Fibroblast of pulmonary artery (primary cell): Measurements from ENCODE around the gene CD247.

Experiments
- DNase-seq: peaks from one replicate; pipeline ENCODE4 v3.0.0-alpha.2; 2010; ENCODE audit warnings: low read depth
- H3K4me3 ChIP-seq: replicated peaks from 2 replicates; pipeline ENCODE4 v1.5.1; 2011; ENCODE audit warnings: low read depth, mild to moderate bottlenecking, control low read depth, low read length, moderate library complexity
- TF ChIP-seq, protein P1 (sequence below): IDR thresholded peaks from 2 replicates; pipeline ENCODE4 v1.5.1; 2011; ENCODE audit warnings: mild to moderate bottlenecking, control low read depth, low read length, inconsistent platforms; ENCODE audit errors: missing control alignments

The CD247 gene

DNA sequence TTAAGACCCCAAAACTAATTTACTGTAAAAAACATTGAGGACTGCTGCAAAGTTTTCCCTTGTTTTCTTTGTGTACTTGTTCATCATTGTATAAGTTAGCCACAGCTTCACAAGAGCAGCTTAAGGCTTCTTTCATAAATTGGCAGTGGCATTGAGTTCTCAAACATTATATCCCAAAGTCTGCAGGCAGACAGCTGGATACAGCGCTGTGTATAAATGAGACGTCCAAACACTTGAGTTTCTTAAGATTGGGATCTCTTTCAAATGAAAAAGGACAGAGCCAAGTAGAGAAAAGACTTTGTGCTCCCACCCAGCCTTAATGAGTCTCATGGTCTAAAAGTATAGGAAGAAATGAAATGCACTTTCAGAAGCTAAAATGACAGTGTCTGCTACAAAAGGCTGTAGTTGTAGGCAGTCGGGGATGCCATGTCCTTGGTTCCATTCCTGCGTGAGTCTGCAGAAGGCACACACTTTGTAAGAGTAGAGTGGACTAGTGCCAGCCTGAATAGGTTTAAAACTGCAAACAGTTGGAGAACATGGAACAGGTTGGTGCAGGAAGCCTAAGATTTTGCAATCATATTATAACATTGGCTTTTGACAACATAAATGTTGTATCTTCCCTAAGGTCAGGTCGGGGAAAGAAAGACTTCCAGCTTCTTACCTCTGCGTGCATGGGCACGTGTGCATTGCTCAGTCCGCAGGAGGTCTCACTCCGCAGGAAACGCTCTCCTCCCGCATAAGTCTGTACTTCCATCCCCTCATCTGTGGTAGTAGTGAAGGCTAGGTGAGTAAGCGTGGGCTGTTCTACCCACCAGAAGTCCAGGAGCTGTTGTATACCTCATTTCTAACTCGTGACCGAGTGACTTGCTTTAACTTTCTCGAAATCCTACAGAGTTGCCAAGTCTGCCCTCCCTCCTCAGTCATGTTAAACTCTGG lies 94.4 kb downstream of the CD247 start:
- H3K4me3 ChIP-seq = no peak overlapping the region
- no peak for DNase-seq
- TF ChIP-seq, protein P1, sequence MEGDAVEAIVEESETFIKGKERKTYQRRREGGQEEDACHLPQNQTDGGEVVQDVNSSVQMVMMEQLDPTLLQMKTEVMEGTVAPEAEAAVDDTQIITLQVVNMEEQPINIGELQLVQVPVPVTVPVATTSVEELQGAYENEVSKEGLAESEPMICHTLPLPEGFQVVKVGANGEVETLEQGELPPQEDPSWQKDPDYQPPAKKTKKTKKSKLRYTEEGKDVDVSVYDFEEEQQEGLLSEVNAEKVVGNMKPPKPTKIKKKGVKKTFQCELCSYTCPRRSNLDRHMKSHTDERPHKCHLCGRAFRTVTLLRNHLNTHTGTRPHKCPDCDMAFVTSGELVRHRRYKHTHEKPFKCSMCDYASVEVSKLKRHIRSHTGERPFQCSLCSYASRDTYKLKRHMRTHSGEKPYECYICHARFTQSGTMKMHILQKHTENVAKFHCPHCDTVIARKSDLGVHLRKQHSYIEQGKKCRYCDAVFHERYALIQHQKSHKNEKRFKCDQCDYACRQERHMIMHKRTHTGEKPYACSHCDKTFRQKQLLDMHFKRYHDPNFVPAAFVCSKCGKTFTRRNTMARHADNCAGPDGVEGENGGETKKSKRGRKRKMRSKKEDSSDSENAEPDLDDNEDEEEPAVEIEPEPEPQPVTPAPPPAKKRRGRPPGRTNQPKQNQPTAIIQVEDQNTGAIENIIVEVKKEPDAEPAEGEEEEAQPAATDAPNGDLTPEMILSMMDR = no peak

DNA sequence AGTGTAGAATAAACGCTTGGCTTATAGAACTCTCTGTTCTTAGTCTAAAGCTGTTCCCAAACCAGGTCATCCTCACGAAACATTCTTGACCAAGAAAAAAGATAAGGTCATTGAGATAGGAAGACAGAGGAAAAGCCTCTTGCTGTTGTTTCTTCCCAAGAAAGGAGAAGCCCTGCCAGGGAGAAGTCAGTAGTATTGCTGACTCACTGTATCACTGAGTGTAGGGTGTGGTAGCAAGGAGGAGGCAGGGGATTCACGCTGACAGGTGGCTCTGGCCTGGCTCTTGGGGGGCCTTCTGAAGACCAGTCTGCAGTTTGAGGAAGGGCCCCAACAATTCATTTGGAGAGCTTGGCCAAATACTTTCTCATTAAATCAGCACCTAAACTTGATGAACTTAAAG lies 97.8 kb downstream of the CD247 start:
- TF ChIP-seq, protein P1 = no peak
- no peak overlapping the region for H3K4me3 ChIP-seq
- DNase-seq = peak; percentile 18

GRCh38 chr1:167419245-167419644 lies 99.1 kb downstream of the CD247 start:
- H3K4me3 ChIP-seq = no peak overlapping the region
- no peak for DNase-seq
- TF ChIP-seq, protein P1 = no peak

DNA sequence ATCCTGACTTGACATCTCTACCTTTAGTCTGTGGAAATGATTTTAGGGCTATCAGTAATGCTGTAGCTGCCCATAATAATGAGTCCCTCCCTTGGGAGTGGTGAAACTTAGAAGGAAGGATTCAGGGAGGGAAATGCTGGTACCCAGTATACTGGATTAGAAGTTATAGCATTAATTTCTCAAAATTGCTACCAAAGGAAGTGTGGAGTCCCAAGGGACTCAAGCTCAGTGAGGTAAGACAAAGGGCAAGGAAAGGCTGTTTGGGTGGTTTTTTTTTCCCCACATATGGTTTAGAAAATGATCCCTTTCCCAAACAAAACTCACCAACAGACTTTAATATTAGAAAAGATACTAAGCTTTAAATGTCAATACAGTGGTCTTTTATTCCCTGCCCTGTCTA lies 99.9 kb downstream of the CD247 start:
- TF ChIP-seq, protein P1 = no peak
- H3K4me3 ChIP-seq = no peak overlapping the region
- peak; percentile 9 for DNase-seq

GRCh38 chr1:167416506-167416905 lies 101.8 kb downstream of the CD247 start:
- DNase-seq = no peak

DNA sequence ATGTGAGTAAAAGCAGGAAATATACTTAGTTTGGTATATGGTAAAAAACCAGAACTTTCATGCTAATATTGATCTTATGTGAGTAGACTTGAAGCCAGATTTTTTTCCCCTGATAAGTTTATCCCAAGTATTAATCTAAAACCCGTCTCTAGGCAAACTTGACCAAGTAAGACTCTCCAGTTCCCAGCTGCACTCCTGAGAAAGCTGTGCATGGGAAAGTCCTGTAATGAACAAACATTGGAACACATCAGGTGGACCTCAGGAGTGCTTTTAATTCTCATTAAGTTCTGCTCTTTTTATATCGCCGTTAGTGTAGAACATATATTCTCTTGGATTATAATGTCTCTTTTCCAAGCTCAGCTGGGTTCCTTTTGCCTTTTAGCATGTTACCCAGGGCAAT lies 105.0 kb downstream of the CD247 start:
- TF ChIP-seq, protein P1 = no peak
- no peak overlapping the region for H3K4me3 ChIP-seq
- DNase-seq = no peak

More at GRCh38 chr1:167416506-167416905, 101.8 kb downstream of the CD247 start:
- no peak overlapping the region for H3K4me3 ChIP-seq
- TF ChIP-seq, protein P1 = no peak
